Natural killer cell (primary cell): ENCODE results near the gene LHPP. TPM values are rescaled to one million over a fixed set of nuclear protein-coding genes. Genes with fewer than 3 reads are reported as not detected.

Experiments used
- ATAC-seq, 3 donors: fragments of 150-1000 bp in 2 of 3; fragments of 200-7000 bp in 1 of 3; cut with Tn5 transposase; 1 replicate in 1 of 3; 2 replicates in 2 of 3; pipeline ENCODE4 v1.10.0; 2021; ENCODE audit warnings: mild to moderate bottlenecking in 2 of 3, moderate library complexity in 2 of 3
- DNase-seq, 2 donors: peaks; one replicate each; pipeline versions ENCODE4 v3.0.0 to v3.0.0-alpha.2; 2013 to 2021; ENCODE audit warnings: mixed read lengths in 1 of 2
- H3K27ac ChIP-seq: one replicate; pipeline ENCODE4 v1.5.1; 2013; ENCODE audit warnings: mild to moderate bottlenecking, low read length
- H3K27me3 ChIP-seq: one replicate; pipeline ENCODE4 v1.6.1; 2013; ENCODE audit warnings: low read length; ENCODE audit not compliant: control insufficient read depth, insufficient read depth
- H3K36me3 ChIP-seq: one replicate; pipeline ENCODE4 v1.6.1; 2013; ENCODE audit warnings: low read length; ENCODE audit not compliant: control insufficient read depth, insufficient read depth
- H3K4me1 ChIP-seq: one replicate; pipeline ENCODE4 v1.6.1; 2013; ENCODE audit warnings: low read length; ENCODE audit not compliant: control insufficient read depth, insufficient read depth
- H3K4me3 ChIP-seq: one replicate; pipeline ENCODE4 v1.5.1; 2013; ENCODE audit warnings: low read length
- H3K9me3 ChIP-seq: one replicate; pipeline ENCODE4 v1.6.1; 2013; ENCODE audit warnings: low read length; ENCODE audit not compliant: control insufficient read depth, insufficient read depth
- H3K27ac Mint-ChIP-seq, 2 donors: one replicate each; pipeline ENCODE4 v1.8.0; 2022; ENCODE audit warnings: mild to moderate bottlenecking in 2 of 2, mixed read lengths in 2 of 2, moderate library complexity in 1 of 2
- H3K27me3 Mint-ChIP-seq, 2 donors: one replicate each; pipeline ENCODE4 v1.8.0; 2022; ENCODE audit warnings: low read depth in 2 of 2, mixed read lengths in 2 of 2
- H3K36me3 Mint-ChIP-seq: one replicate; pipeline ENCODE4 v1.8.0; 2022; ENCODE audit warnings: mixed read lengths
- H3K4me1 Mint-ChIP-seq, 2 donors: one replicate each; pipeline ENCODE4 v1.8.0; 2022; ENCODE audit warnings: mixed read lengths in 2 of 2
- H3K4me3 Mint-ChIP-seq: one replicate; pipeline ENCODE4 v1.8.0; 2022; ENCODE audit warnings: mild to moderate bottlenecking, moderate library complexity, mixed read lengths
- H3K9me3 Mint-ChIP-seq, 2 donors: one replicate each; pipeline ENCODE4 v1.8.0; 2022; ENCODE audit warnings: mixed read lengths in 2 of 2
- CTCF ChIP-seq: fragments of 200-600 bp; IDR thresholded peaks from one replicate; pipeline ENCODE4 v1.8.0; 2022; ENCODE audit warnings: antibody characterized with exemption
- WGBS: methylation state at CpG from one replicate; pipeline ENCODE4 v1.1.7; 2013; ENCODE audit warnings: missing lambda C conversion rate; ENCODE audit not compliant: insufficient coverage; 5-methylcytosine and 5-hydroxymethylcytosine counted together
- intact Hi-C: fragments of 100-400 bp; cut with micrococcal nuclease; formaldehyde crosslinking; loops from one replicate; pipeline ENCODE4 v1.14.2; 2022
- total RNA-seq, 4 donors: library from RNA; stranded (reverse); fragments of 120-200 nt in 1 of 4; gene quantifications; one replicate each; pipeline versions ENCODE4 v1.2.3 to v1.2.4, GENCODE V29; 2013 to 2022

LHPP gene
- total RNA-seq, 3 donors from 2014 or later (not counting 1 experiment from before 2014, with no cell fraction given) = 12.3 to 19.3 (median 14.8) TPM

GRCh38 chr10:124600051-124600880 is 138.6 kb downstream of the LHPP start:
- no peaks in the 10 kb centered on the region for H3K27me3 Mint-ChIP-seq
- H3K4me3 Mint-ChIP-seq = no peak overlapping the region
- peak overlapping the region; percentile 75 for H3K27ac ChIP-seq
- H3K36me3 Mint-ChIP-seq = no peaks in the 10 kb centered on the region
- DNase-seq (no peak), ATAC-seq (no peak)
- H3K27ac Mint-ChIP-seq = peak overlapping the region in 1 of 2 donors; percentile 40
- no peak for TF ChIP-seq CTCF
- no peaks in the 10 kb centered on the region for H3K36me3 ChIP-seq
- intact Hi-C loops = no loop called here
- H3K4me3 ChIP-seq = no peak overlapping the region
- 79% methylated on average over 18 of the region's 18 CpGs for WGBS
- peaks cover 0 to 41% of the 10 kb centered on the region in 2 donors for H3K4me1 Mint-ChIP-seq
- no peaks in the 10 kb centered on the region for H3K9me3 ChIP-seq
- no peaks in the 10 kb centered on the region for H3K9me3 Mint-ChIP-seq
- peaks cover 62% of the 10 kb centered on the region for H3K4me1 ChIP-seq
- H3K27me3 ChIP-seq = no peaks in the 10 kb centered on the region

- H3K4me3 Mint-ChIP-seq = no peak overlapping the region
- no peak overlapping the region for H3K27ac Mint-ChIP-seq
- H3K27me3 Mint-ChIP-seq = no peaks in the 10 kb centered on the region
- whole genome bisulfite sequencing = 78% methylated on average over 12 of the region's 12 CpGs
- no peak for DNase-seq
- H3K36me3 ChIP-seq = no peaks in the 10 kb centered on the region
- no peak for ATAC-seq
- H3K27me3 ChIP-seq = no peaks in the 10 kb centered on the region
- H3K36me3 Mint-ChIP-seq = no peaks in the 10 kb centered on the region
- H3K4me1 Mint-ChIP-seq = peaks cover 0 to 38% of the 10 kb centered on the region in 2 donors
- H3K9me3 ChIP-seq = no peaks in the 10 kb centered on the region
- no peaks in the 10 kb centered on the region for H3K9me3 Mint-ChIP-seq
- peaks cover 70% of the 10 kb centered on the region for H3K4me1 ChIP-seq
- H3K27ac ChIP-seq = peak overlapping the region; percentile 75
- TF ChIP-seq CTCF = no peak
- intact Hi-C loops = no loop called here
- H3K4me3 ChIP-seq = no peak overlapping the region
Measured at GRCh38 chr10:124601016-124601415, 139.4 kb downstream of the LHPP start.

GRCh38 chr10:124601431-124602120 is 140.0 kb downstream of the LHPP start:
- H3K36me3 Mint-ChIP-seq = no peaks in the 10 kb centered on the region
- H3K4me3 Mint-ChIP-seq = no peak overlapping the region
- no peaks in the 10 kb centered on the region for H3K36me3 ChIP-seq
- 56% methylated on average over 29 of the region's 29 CpGs for WGBS
- intact Hi-C loops = no loop called here
- H3K27ac ChIP-seq = peak overlapping the region; percentile 75
- no peaks in the 10 kb centered on the region for H3K9me3 ChIP-seq
- DNase-seq = no peak
- no peaks in the 10 kb centered on the region for H3K9me3 Mint-ChIP-seq
- H3K4me1 Mint-ChIP-seq = peaks cover 0 to 37% of the 10 kb centered on the region in 2 donors
- no peaks in the 10 kb centered on the region for H3K27me3 ChIP-seq
- H3K4me1 ChIP-seq = peaks cover 75% of the 10 kb centered on the region
- H3K4me3 ChIP-seq = no peak overlapping the region
- TF ChIP-seq CTCF = no peak
- no peak overlapping the region for H3K27ac Mint-ChIP-seq
- ATAC-seq = peak in 1 of 3 donors; percentile 46
- no peaks in the 10 kb centered on the region for H3K27me3 Mint-ChIP-seq
